DMS153 (cell line): ENCODE data around the gene ADAMTS12.

Experiments
- DNase-seq: peaks from one replicate; lab custom pipeline; 2025; lab: John Stamatoyannopoulos, UW

The ADAMTS12 gene

DNA sequence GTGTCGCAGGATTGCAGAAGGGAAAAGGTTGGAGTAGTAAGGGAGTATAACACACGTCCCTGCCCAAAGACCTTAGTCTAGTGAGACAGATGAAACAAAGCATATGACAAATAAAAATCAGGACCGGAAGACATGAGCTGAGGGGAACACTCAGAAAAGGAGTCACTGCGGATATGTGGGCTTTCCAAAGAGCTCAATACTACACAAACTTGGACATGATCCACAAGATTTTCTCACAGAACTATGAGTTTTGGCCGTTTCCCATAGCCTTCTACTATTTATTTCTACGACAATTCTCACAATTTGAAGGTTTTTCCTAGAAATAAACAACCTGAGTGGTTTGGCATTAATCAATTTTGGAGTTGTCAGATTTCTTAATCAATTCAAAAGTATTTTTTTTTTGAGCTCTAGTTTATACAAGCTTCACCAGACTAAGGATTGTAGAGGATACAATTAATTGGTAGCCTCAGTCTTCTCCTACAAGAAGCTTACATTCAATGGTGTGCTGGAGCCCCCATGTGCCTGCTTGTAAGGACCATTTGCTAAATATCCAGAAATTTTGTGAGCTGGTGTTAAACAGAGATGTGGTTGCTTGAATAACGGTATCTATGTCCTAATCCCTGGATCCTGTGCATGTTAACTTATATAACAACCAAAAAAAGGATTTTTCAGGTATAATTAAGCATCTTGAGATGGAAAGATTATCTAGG is 91.4 kb downstream of the ADAMTS12 start:
- no peak for DNase-seq

DNA sequence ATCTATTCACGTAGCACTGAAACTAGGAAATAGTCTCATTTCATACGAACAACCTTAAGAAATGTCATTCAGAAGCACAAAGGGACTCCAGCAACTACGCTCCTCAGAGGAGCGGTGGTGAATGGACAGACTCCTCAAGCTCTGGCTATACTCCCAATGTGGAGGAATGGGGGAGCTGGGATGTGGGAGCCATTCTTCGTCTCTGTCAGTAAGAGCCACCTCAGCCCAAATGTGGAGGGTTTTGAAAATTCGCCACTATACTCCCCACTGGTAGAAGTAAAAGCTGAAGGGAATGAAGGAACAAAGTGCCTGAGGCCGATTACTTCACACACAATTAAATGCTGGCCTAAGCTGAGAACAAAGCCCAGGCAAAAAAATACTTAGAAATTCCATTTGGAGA is 96.3 kb downstream of the ADAMTS12 start:
- no peak for DNase-seq

DNA sequence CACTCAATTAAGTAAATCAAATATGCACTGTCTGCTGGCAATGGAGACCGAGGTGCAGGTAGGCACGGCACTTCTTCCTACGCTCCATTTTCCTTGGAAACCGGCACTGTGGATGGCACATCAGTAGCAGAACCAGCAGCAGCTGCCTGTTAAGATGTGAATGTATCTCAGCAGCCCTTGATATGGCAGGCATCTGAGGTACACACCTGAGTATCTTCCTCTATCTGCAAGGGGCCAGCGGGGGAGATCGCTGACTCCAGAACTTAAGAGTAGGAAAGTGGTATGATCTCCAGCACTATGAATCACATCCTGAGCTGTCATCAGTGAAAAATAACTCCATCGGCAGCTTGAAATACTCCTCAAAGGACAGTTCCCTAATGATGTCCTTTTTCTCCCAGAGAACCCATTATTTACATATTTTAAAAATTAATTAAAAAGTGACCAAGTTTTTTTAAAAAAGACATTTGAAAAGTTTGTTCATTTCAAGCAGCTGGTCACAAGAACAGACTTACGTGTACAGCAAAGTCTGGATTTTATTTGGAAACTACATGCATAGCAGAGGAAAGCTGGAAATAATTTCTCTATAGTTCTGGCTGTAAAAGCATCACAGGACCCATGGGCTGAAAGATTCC is 97.1 kb downstream of the ADAMTS12 start:
- DNase-seq: no peak

DNA sequence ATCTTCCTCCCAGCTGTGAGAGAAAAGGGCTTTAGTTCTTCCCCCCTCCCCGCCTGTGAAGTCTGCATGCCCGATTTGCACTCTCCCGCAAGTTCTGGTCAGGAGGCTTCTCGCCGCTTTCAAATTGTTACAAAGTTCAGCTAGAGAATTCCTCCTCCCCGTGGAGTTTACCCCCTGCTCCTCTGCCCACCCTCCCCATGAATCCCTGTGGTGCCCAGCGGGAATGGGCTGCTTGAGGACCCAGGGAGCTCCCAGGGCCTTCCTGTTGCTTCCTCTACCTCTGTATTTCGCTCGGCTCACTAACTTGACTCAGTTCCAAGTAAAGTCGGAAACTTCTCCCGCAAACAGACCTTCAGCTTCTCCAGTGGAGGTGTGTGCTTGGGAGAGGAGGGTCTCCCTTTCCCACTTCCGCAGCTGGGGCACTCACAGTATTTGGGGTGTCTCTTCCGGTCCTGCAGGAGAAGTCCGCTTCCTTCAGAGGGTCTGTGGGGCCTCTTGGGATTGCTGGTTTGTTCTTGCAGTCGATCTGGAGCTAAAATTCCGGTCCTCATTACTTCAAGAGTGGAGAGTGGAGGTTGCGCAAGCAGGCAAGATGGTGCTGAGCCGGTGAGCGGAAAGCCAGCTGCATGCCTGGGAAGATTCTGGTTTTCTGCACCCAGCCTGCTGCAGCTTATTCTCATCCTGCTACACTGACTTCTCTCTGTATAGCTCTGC is 97.8 kb downstream of the ADAMTS12 start:
- DNase-seq: no peak

DNA sequence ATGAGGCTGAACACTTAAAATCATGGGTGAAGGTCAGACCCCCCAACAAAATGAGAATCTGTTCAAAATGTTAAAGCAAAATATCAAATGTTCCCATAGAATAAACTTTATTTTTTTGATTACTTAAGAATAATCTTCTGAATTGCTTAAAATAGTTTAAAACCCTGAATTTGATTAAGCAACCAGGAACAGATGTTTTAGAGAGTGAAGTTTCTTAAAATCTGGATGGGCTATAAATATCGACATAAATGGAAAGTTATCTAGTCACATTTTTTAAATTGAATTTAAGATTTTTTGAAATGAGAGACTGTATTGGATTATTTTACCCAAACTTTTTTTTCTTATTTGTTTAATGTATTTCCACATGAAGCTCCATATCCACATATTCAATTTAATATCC is 98.5 kb downstream of the ADAMTS12 start:
- no peak for DNase-seq

DNA sequence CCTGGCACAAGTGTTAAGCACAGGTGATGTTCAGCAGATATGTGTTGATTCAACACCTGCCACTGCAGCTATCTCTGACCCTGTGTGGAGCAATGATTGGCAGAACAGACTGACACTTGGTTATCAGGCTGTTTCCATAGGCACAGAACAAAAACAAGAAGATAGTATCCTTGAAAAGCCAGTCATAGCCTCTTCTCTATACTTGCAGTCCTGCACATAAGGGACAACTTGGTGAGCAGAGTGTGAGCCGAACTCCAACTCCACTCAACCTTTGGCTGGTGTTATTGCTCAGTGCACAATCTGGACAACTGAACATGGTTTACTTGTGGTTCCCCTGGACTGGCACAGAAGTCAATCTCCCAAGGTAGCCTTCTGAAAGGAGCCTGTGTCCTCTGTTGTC is 99.2 kb downstream of the ADAMTS12 start:
- DNase-seq: no peak

DNA sequence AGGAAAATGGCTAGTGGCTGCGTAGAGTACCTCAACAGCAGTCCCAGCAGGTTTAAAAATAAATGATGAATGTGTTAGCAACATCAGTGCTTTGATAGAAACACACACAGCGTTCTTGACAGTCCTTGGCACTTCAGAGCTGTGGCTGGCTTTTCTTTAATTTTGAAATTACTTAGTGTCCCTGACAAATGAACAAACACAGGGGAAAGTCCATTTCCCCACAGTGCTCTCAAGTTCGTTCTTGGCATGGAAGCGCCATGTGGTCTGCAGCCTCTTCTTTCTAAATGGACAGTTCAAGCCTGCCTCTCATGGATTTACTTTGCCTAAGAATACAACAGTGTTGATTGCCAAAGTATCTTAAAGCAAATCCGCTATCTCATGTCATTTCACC is 102.2 kb downstream of the ADAMTS12 start:
- no peak for DNase-seq

DNA sequence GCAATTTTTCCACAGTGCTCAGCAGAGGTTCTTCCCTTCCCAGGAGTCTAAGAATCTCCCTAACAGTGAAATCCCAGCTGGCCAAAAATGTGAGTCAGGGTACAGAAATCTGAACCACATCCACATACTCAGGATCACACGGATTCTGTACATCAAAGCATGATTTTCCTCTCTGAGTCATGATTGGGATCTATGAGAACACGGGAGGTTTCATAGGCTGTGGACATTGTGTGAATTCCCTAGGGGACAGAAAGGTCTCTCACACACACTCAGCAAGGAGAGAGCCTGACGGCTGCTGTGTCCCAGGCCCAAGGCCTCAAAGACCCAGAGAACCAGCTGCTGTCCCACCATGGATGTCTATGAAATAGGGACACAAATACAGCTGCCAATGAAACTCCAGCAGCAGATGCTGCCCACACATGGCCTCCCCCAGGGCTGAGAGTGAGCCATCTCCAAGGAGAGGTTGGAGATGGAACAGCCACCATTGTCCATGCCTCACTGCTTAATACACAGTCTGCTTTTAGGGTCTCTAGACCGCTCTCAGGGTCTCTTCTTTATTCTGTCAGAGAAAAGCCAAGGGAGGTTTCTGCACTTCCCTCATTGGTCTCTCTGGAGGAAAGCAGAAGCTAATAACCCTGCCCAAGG is 102.7 kb downstream of the ADAMTS12 start:
- DNase-seq: no peak

DNA sequence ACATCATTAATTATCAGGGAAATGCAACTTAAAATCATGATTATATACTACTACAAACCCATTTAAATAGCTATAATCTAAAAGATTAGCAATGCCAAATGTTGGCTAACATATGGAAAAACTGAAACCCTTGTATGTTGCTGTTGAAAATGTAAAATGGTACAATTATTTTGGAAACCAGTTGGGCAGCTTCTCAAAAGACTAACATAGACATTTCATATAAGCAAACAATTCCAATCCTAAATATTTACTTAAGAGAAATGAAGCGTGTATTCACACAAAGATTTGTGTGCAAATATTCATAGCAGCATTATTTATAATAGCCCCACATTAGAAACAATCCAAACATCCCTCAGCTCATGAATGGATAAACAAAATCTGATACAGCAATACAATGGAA is 106.2 kb downstream of the ADAMTS12 start:
- DNase-seq: no peak

DNA sequence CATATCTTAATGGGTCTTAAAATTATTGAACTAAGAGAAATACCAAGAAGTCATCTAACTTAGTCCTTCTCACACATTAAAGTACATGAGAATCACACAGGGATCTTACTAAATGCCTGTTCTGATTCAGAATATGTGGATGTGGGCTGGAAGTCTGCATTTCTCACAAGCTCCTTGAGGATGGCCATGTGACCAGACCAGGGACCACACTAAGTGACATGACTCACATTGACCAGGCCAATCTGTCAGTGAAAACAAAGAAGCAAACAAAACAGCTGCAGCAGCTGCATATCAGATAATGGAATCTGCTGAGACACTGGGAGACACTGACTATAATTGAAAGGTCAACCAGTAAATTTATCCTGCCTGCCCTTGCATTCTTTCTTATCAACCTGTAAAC is 110.5 kb downstream of the ADAMTS12 start:
- DNase-seq: no peak

DNA sequence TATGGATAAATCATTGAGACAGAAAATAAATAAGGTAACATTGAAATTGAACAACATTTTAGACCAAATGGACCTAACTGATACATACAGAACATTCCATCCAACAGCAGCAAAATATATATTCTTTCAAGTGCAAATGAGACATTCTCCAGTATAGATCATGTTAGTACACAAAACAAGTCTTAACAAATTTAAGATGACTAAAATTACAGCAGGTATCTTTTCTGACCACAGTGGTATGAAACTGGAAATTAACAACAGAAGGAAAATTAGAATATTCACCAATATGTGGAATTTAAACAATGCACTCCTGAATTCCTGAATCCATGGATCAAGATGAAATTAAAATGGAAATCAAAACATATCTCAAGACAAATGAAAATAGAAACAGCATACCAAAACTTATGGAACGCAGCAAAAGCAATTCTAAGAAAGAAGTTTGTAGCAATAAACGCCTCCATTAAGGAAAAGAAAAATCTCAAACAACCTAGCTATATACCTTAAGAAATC is 115.6 kb downstream of the ADAMTS12 start:
- no peak for DNase-seq

DNA sequence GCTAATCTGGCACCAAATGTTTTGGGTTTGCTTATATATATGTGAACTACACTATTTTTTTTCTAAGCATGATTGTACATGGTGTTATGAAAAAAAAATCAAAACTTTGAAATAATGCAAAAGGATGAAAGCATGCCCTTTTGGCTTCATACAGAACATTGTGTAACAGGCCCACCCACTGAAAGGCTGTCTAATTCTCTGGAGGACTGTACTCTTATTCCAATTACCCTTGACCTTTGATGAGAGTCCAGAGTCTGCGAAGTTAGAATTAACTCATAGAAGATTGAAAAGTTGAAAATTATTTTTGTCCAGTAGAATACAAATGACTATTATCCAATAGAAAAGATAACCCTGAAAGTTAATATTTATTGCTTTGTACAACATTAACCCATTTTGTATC is 117.4 kb downstream of the ADAMTS12 start:
- no peak for DNase-seq

DNA sequence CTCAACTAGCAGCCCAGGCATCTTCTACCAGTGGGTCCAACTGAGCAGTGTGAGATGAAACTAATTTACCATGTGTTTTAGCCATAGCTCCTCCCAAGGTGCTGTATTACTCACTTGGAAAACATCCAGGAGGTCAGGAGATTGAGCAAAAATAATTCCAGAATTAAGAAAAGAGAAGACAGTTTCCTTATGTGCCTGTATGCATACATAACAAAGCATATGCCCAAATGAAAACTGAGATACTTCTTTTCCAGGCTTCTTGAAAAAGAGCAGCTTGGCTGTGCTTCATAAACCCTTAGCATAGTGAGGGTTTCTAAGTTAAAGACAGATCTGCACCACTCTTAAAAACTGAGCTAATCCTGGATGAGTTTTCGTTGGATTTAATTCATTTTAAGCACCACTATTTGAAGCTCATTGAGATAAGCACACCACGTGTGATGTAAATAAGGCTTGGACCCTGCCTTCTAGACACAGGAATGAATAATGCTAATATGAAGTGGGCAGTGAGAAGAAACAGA is 119.4 kb downstream of the ADAMTS12 start:
- DNase-seq: no peak

DNA sequence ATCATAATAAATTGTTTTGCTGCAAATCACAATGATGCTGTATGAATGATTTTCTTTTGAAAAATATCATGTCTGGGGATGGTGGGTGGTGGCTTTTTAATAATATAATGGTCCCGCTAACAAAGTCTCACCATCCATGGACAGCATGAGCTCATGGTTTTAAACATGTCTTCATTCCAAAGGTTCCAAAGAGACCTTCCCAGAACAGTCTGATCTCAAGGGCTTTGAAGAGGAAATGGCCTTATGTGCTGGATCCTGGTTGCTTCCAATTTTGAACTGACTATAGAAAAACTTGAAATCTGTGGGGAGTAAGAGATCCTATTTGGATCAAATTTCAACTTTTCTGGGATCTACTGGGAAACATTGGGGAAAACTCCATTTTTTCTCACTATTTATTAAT is 121.8 kb downstream of the ADAMTS12 start:
- DNase-seq: no peak

DNA sequence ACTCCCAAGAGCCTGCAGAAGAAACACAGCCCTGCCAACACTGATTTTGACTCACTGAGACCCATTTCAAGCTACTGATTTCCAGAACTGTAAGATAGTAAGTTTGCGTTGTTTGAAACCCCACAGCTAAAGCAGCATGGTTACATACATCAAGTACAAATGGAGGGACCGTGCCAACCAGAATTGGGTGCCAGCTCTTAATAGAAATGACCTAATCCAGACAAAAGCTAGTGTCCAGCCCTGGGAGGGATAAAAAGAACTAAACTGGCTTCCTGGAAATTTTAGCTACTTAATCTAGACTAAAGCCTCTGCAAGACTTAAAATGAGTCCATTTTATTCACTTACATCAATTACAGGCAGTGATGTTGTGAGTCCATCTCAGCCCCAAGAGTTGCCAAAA is 122.6 kb downstream of the ADAMTS12 start:
- no peak for DNase-seq

DNA sequence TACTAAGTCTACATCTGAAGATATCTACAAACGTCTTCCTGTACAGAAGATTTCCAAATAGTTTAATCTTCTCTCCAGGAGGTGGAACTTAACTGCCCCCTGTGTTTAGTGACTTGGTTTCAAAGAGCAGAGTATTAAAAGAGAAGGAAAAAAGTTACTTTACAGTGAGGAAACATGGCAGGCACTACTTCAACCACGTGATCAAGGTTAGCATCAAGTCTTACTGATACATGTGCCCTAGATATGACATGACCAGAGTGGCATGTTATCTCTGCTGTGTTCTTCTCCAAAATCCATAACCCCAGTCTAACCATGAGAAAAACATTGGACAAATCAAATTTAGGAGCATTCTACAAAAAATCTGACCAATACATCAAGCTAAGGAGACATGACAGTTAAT is 125.8 kb downstream of the ADAMTS12 start:
- no peak for DNase-seq

DNA sequence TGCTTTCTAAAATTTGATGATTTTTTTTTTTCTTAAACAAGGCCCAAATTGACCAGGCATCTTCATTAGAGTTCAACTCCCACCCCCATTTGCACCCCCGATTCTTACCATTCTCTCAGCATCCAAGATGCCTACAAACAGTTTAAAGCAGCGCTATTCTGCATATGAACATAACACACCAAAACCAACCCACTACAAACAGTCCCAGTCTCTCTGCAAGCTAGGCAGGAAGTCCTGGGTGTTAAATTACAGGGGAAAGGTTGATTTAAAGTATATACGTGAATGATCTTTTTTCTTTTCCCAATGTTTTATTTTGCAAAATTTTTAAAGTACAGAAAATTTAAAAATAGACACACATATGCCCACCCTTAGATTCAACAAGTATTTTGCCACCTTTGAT is 127.0 kb downstream of the ADAMTS12 start:
- DNase-seq: no peak

DNA sequence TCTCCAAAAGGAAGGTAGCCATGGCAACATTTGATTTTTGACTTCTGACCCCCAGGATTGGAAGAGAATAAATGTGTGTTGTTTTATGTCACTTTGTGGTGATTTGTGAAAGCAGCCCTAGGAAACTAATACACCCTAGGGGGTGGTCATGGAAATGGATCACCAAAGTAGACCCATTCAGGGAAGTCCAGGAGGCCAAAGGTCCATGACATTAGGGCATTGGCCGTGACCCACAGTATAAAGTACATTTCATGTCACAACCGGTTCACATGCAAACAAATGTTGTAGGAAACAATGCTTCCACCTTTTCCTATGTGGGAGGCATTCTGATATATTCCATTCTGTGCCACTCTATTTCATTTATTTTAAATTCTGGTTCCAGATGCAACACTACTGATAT is 128.4 kb downstream of the ADAMTS12 start:
- no peak for DNase-seq

DNA sequence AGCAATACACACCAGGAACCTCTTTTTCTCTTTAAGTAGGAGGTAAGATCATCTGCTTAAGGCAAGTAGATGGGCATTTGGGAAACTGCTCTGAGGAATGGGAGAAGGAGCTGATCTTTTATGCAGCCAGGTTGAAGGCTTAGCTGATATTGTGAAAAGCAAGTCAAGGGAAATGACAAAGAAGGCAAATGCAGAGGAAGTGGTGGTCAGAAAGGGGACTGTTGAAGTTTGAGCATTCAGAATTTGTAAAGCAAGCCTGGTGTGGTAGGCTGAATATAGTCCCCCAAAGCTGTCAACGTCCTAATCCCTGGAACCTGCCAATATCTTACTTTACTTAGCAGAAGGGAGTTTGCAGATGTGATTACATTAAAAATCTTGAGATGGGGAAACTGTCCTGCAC is 128.9 kb downstream of the ADAMTS12 start:
- no peak for DNase-seq

DNA sequence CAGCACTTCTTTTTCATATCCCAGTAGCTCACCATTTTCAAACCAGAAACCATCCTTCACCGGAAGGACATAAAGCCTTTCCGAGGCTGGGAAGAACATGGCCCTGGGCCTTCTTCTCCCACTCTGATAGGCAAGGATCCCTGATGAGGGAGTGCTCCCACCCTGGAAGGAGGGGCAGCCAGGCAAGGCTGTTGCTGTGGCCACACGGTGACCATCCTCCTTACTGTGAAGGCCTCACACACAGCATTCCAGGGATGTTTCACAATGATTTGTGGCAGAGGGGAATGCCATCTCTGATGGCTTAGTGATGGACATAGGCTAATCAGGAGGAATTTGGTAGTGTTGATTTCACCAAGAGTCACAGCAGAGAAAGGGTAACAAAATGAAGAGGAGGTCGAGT is 130.7 kb downstream of the ADAMTS12 start:
- no peak for DNase-seq

DNA sequence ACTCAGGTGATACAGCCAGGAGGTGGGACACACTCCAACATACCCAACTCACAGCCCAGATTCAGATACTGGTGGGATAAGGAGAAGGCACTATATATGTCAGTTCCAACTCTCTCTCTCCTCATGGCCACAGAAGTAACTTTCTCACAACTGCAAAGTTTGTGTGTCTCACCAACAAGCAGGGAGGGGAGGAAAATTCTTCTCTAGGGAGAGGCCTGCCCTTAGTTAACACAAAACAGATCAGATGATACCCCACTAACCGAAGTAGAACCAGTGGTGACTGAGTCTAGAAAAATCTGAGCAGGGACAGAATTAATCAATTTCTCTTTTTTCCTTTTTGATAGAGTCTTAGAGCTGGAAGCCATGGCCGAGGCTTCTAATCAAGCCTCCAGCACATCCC is 133.1 kb downstream of the ADAMTS12 start:
- DNase-seq: no peak

DNA sequence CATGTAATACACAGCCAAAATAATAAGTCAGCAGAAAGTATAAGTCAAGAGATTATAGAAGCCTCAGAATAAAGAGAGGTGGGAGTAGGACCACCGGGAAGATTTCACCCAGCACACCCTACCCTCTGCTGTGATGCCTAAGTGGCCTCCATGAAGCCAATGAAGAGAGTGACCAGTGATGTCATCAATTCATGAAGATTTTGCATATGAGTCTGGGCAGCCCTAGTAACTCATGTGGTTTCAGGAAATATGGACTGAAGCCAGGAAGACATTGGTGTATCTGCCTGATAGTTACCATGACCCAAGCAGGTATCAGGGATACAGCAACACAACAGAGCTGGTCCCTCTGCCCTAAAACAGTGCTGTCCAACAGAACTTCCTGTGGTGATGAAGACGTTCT is 135.3 kb downstream of the ADAMTS12 start:
- DNase-seq: no peak

DNA sequence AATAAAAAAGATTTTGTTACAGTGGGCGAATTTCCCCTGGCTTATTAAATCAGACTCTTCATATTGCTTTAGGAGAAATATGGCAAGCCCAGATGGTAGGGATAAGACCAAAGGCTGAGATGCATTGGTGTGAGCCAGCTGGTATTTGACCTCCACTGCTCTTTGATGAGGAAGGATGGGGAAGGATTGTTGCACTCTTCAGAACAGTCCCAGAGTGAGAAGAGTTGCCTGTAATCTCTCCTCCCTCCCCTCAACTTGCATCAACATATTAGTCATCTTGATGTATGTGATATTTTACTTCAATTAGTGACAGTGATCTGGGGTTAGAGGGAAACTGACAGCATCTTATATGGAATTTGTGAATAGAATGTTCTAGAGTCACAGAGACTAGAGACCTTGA is 136.6 kb downstream of the ADAMTS12 start:
- DNase-seq: no peak
